ENCODE results near the gene IL32. TPM values are rescaled to one million over a fixed set of nuclear protein-coding genes. Genes with fewer than 3 reads are reported as not detected.

IL32 gene
- total and polyA plus RNA-seq, 2 of the 4 experiments (the other 2 are of a cell fraction): 25.6 to 95.7 TPM

DNA sequence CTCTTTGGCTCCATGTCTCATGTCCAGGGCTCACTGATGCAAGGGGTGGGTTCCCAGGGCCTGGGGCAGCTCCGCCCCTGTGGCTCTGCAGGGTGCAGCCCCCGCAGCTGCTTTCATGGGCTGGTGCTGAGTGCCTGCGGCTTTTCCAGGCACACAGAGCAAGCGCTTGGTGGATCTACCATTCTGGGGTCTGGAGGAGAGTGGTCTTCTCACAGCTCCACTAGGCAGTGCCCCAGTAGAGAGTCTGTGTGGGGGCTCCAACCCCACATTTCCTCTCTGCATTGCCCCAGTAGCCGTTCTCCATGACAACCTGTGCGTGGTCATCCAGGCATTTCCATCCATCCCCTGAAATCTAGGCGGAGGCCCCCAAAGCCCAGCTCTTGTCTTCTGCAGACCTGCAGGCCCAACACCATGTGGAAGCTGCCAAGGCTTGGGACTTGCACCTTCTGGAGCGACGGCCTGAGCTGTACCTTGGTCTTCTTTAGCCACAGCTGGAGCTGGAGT, 5.2 kb downstream of the IL32 start:
- Histone ChIP-seq H3K27ac (ENCODE audit: insufficient read depth, low read length) (no peak overlapping the region), H4K8ac (ENCODE audit: low read depth in 2 of 2, low read length in 2 of 2) (no peak overlapping the region), H3K9ac (ENCODE audit: low read depth, low read length) (no peak overlapping the region), H2BK5ac (ENCODE audit: low read depth, low read length, poor library complexity, severe bottlenecking) (no peak overlapping the region), H3K14ac (replicated peaks; ENCODE audit: low read depth, low read length) (no peak overlapping the region), H3K4me1 (ENCODE audit: control insufficient read depth, insufficient read depth, low read length) (peaks cover 2% of the 10 kb centered on the region; the same call in 1 of the 2 replicates), H4K5ac (ENCODE audit: low read depth, low read length) (no peak overlapping the region), H2BK15ac (ENCODE audit: low read depth, low read length) (no peak overlapping the region), H3K4me3 (ENCODE audit: insufficient read depth, low read depth, low read length) (no peak overlapping the region), H3K27me3 (ENCODE audit: control insufficient read depth, insufficient read depth, low read length) (peaks cover 24% of the 10 kb centered on the region), H4K91ac (ENCODE audit: insufficient read depth, low read depth, low read length) (no peak overlapping the region), H3K36me3 (ENCODE audit: control insufficient read depth, insufficient read depth, low read length) (no peaks in the 10 kb centered on the region), H4K20me1 (ENCODE audit: insufficient read depth, low read length) (no peaks in the 10 kb centered on the region), H3K79me1 (ENCODE audit: low read depth in 1 of 2, low read length in 2 of 2) (peaks cover 6 to 10% of the 10 kb centered on the region in 2 experiments; a peak in 2 of 4 replicates), H2AK5ac (ENCODE audit: low read depth, low read length) (no peak overlapping the region), H3K56ac (ENCODE audit: extremely low read depth, insufficient read depth, low read length) (no peak overlapping the region), H3K4ac (ENCODE audit: low read depth, low read length) (no peak overlapping the region), H2BK20ac (ENCODE audit: low read depth, low read length) (no peak overlapping the region), H3K9me1 (ENCODE audit: insufficient read depth, low read length) (peaks cover 14% of the 10 kb centered on the region; the same call in 1 of the 2 replicates), H3K4me2 (ENCODE audit: low read depth, low read length) (no peak overlapping the region), H3K23ac (ENCODE audit: low read depth, low read length) (no peak overlapping the region), H2AK9ac (replicated peaks; ENCODE audit: low read depth, low read length, poor library complexity) (no peak overlapping the region), H3K18ac (ENCODE audit: low read depth, low read length) (no peak overlapping the region), H2BK120ac (ENCODE audit: low read depth, low read length) (no peak overlapping the region), H2AFZ (replicated peaks; ENCODE audit: low read length, poor library complexity) (no peak overlapping the region), H3K9me3 (ENCODE audit: control insufficient read depth, insufficient read depth, low read length) (no peaks in the 10 kb centered on the region)
- intact Hi-C loops (cut with micrococcal nuclease) (no loop called here), in situ Hi-C loops (cut with MboI; ENCODE audit: low sequenced_read_pairs) (no loop called here), dilution Hi-C loops (cut with HindIII; ENCODE audit: low sequenced_read_pairs, unreplicated experiment) (no loop called here)
- ChIA-PET CTCF (no interaction called here), POLR2A (ENCODE audit: unreplicated experiment) (no interaction called here)
- 61% methylated on average over 3 of the region's 9 CpGs; no CpG with 5 or more reads in 1 of the 2 experiments for WGBS, 2 experiments (ENCODE audit: extremely low coverage in 2 of 2, insufficient read length in 1 of 2)
- ATAC-seq (ENCODE audit: low read depth) (no peak), DNase-seq (no peak)
- TF ChIP-seq RFX5 (IDR thresholded peaks at IDR 0.05; ENCODE audit: low read depth, low read length): no peak
- BruUV-seq (replicated peaks): no TSS peak

Data from IMR-90 (cell line).